ENCODE data around the gene ADAMTS12.

ADAMTS12 gene

GRCh38 chr5:33524476-33524875, 367.3 kb downstream of the ADAMTS12 start:
- TF ChIP-seq CTCF (IDR thresholded peaks at IDR 0.05) = no peak

- TF ChIP-seq CTCF (IDR thresholded peaks at IDR 0.05) = no peak
Measured at GRCh38 chr5:33523208-33523771, 368.5 kb downstream of the ADAMTS12 start.

DNA sequence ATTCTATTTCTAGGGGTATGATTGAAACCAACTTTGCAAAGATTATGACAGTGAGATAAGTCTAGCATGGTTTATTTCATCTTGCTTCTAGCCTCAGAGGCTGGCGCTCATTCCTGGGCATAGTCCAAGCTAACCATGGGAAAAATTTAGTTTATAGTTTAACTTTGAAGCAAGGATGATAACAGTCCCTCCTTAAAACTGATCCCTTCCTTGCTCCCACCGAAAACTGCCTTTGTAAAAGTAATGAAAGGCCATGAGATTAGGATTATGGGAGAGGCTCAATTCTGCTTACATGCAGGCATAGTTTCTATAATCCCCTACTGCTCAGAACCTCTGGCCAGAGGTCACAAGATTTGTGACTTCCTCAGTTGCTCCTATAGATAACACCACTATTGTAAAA, 375.4 kb downstream of the ADAMTS12 start:
- no peak for TF ChIP-seq CTCF (IDR thresholded peaks at IDR 0.05)

- no peak for TF ChIP-seq CTCF (IDR thresholded peaks at IDR 0.05)
Measured at GRCh38 chr5:33513462-33514185, 378.2 kb downstream of the ADAMTS12 start.

DNA sequence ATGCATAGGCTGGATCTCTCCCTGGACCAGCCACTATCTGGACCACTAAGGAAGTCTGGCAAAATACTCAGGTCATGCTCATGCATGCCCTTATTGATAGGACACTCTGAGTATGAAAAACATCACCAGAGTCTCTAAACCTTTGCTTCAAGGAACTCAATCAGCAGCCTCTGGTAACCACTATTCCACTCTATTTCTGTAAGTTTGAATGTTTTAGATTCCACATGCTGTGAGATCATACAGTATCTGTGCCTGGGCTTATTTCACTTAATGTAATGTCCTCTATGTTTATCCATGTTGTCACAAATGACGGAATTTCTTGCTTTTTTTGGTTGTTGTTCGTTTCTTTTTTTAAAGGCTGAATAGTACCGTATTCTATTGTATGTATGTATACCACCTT, 382.8 kb downstream of the ADAMTS12 start:
- no peak for TF ChIP-seq CTCF (IDR thresholded peaks at IDR 0.05)

DNA sequence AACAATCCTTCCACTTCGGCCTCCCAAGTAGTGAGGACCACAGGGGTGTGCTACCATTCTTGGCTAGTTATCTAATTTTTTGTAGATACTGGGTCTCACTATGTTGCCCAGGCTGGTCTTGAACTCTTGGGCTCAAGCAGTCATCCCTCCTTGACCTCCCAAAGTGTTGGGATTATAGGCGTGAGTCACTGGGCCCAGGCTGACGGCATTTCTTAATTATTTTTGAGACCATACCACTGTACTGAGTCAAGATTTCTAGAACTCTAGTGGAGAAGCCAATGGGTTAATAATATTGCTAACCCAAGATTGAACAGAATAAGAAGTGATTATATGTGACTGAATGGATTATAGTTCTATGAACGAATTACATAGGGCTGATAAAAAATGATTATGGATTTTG, 384.4 kb downstream of the ADAMTS12 start:
- no peak for TF ChIP-seq CTCF (IDR thresholded peaks at IDR 0.05)

GRCh38 chr5:33504570-33504969, 387.2 kb downstream of the ADAMTS12 start:
- no peak for TF ChIP-seq CTCF (IDR thresholded peaks at IDR 0.05)

All from LNCAP (cell line).